Sigmoid colon (tissue), 4 donors: ENCODE measurements around the gene HEPACAM2.

ENCODE experiments used
- CTCF ChIP-seq, 4 experiments: fragments of 450-650 bp in 3 of 4; fragments of 200-600 bp in 1 of 4; IDR thresholded peaks; one replicate each; pipeline ENCODE4 v1.5.1; 2016 to 2019; ENCODE audit warnings: antibody characterized with exemption in 4 of 4, mild to moderate bottlenecking in 3 of 4, moderate library complexity in 2 of 4
- EP300 ChIP-seq, 4 donors: sonication (generic); formaldehyde crosslinking; IDR thresholded peaks; one replicate each; pipeline ENCODE4 v1.6.1; 2017; ENCODE audit warnings: antibody characterized with exemption in 4 of 4
- POLR2A ChIP-seq, 2 donors: fragments of 450-650 bp; IDR thresholded peaks; one replicate each; pipeline ENCODE4 v1.6.1; 2016; ENCODE audit warnings: antibody characterized with exemption in 2 of 2, mild to moderate bottlenecking in 2 of 2, moderate library complexity in 2 of 2
- POLR2AphosphoS5 ChIP-seq, 4 donors: sonication (generic); formaldehyde crosslinking; IDR thresholded peaks; one replicate each; pipeline ENCODE4 v1.6.1; 2017; ENCODE audit warnings: antibody characterized with exemption in 4 of 4

DNA sequence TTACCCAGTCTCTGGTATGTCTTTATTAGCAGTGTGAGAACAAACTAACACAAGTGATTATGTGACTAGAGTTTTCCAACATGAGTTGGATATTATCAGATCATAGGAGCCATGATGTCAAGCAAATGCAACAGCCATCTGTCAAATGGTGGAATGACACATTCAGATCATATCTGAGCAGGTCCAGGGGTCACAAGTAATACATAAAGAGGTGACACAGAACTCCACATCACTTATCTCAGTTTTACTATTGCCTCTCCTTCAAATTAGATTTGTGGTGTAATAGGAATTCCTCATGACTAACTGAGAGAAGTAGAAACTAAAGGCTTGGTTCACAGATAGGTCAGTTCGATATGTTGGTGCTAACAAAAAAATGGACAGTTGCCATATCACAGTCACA is 65.9 kb downstream of the HEPACAM2 start:
- TF ChIP-seq CTCF (IDR thresholded peaks at IDR 0.05): no peak
- TF ChIP-seq EP300 (IDR thresholded peaks at IDR 0.05): no peak
- TF ChIP-seq POLR2A (IDR thresholded peaks at IDR 0.05): no peak
- no peak for TF ChIP-seq POLR2AphosphoS5 (IDR thresholded peaks at IDR 0.05)
